Prostate gland (tissue), 2 donors: ENCODE data around the gene DAGLA.

Source experiments
- CTCF ChIP-seq, 4 experiments: fragments of 200-600 bp in 2 of 4; fragments of 450-650 bp in 2 of 4; sonication (generic) in 2 of 4; IDR thresholded peaks; 1 replicate in 3 of 4; 2 replicates in 1 of 4; pipeline ENCODE4 v1.5.1; 2016 to 2019; ENCODE audit warnings: antibody characterized with exemption in 4 of 4, mild to moderate bottlenecking in 2 of 4, moderate library complexity in 2 of 4
- POLR2A ChIP-seq: fragments of 450-650 bp; IDR thresholded peaks from one replicate; pipeline ENCODE4 v1.6.1; 2016; ENCODE audit warnings: antibody characterized with exemption, mild to moderate bottlenecking

GRCh38 chr11:61764606-61765260, 84.5 kb downstream of the DAGLA start:
- TF ChIP-seq CTCF (IDR thresholded peaks at IDR 0.05): no peak
- no peak for TF ChIP-seq POLR2A
